ENCODE data around the gene INPP4A. TPM values are rescaled to one million over a fixed set of nuclear protein-coding genes. Genes with fewer than 3 reads are reported as not detected.
"Not testable (repeated sequence)": the region's sequence is repeated elsewhere in the genome, so short reads cannot be mapped to it uniquely, and the experiment has no call there.

INPP4A gene
- total and polyA plus RNA-seq, 2 experiments from 2014 or later: 7.9 to 13.1 TPM

DNA sequence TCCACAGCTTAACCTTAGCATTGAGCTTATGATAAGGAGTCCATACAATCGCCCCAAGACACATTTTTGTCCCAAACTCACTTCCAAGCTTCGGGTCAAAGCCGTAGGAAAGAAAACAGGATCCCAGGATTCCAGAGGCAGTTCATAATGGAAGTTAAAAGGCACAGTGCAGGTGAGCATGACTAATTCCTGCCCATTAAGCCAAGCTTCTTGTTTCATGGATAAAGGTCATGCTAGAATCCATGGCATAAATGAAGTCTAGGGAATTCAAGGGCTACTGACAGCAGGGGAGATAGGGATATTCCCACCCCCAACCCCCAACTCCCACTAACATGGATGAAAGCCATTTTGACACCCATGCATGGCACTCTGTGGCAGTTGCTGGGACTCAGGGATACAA, 10.2 kb upstream of the INPP4A start:
- no peak for TF ChIP-seq EZH2phosphoT487 (IDR thresholded peaks at IDR 0.05; ENCODE audit: low read depth, severe bottlenecking, unreplicated experiment)
- TF ChIP-seq EZH2 (IDR thresholded peaks at IDR 0.05; ENCODE audit: borderline replicate concordance): no peak
- TF ChIP-seq, protein P1, sequence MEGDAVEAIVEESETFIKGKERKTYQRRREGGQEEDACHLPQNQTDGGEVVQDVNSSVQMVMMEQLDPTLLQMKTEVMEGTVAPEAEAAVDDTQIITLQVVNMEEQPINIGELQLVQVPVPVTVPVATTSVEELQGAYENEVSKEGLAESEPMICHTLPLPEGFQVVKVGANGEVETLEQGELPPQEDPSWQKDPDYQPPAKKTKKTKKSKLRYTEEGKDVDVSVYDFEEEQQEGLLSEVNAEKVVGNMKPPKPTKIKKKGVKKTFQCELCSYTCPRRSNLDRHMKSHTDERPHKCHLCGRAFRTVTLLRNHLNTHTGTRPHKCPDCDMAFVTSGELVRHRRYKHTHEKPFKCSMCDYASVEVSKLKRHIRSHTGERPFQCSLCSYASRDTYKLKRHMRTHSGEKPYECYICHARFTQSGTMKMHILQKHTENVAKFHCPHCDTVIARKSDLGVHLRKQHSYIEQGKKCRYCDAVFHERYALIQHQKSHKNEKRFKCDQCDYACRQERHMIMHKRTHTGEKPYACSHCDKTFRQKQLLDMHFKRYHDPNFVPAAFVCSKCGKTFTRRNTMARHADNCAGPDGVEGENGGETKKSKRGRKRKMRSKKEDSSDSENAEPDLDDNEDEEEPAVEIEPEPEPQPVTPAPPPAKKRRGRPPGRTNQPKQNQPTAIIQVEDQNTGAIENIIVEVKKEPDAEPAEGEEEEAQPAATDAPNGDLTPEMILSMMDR (IDR thresholded peaks at IDR 0.05; ENCODE audit: poor library complexity): no peak
- H3K27me3 ChIP-seq: no peaks in the 10 kb centered on the region
- no peaks in the 10 kb centered on the region for H4K20me1 ChIP-seq (ENCODE audit: insufficient read depth, poor library complexity, severe bottlenecking)
- H3K4me1 ChIP-seq (ENCODE audit: insufficient read depth): no peaks in the 10 kb centered on the region
- no peak overlapping the region for H3K4me2 ChIP-seq
- DNase-seq (ENCODE audit: low spot score): no peak
- no peak overlapping the region for H2AFZ ChIP-seq
- WGBS (ENCODE audit: low lambda C conversion rate, missing lambda C conversion rate): 86% methylated on average over 3 of the region's 3 CpGs
- H3K4me3 ChIP-seq: no peak overlapping the region
- H3K9me2 ChIP-seq (replicated peaks; ENCODE audit: insufficient read depth): no peaks in the 10 kb centered on the region
- H3K9me3 ChIP-seq (ENCODE audit: low read depth): no peaks in the 10 kb centered on the region
- H3K27ac ChIP-seq: no peak overlapping the region
- no peaks in the 10 kb centered on the region for H3K79me2 ChIP-seq
- no peaks in the 10 kb centered on the region for H3K36me3 ChIP-seq (replicated peaks; ENCODE audit: insufficient read depth, low read depth)

DNA sequence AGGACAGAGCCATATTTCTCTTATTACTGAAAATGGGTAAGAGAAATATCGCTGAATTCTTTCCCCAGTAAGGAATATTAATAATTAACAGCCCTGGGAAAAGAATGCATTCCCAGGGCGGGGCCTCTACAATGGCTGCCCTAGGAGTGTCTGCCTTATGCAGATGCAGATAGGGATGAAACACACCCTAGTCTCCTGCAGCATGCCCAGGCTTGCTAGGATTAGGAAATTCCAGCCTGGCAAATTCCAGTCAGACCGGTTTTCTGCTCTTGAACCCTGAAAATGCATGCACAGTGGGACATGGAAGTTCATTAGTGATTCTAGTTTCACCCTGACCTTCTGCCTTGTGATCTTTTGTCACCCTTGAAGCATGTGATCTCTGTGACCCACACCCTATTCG, 9.0 kb upstream of the INPP4A start:
- not testable (repeated sequence) for H3K36me3 ChIP-seq (replicated peaks; ENCODE audit: insufficient read depth, low read depth); H3K27ac ChIP-seq; H2AFZ ChIP-seq; H3K4me3 ChIP-seq; H3K9me3 ChIP-seq (ENCODE audit: low read depth); H3K9me2 ChIP-seq (replicated peaks; ENCODE audit: insufficient read depth); H3K79me2 ChIP-seq; H3K27me3 ChIP-seq; DNase-seq (ENCODE audit: low spot score); H3K4me1 ChIP-seq (ENCODE audit: insufficient read depth); H3K4me2 ChIP-seq; H4K20me1 ChIP-seq (ENCODE audit: insufficient read depth, poor library complexity, severe bottlenecking)
- WGBS (ENCODE audit: low lambda C conversion rate, missing lambda C conversion rate): 89% methylated on average over 4 of the region's 4 CpGs

DNA sequence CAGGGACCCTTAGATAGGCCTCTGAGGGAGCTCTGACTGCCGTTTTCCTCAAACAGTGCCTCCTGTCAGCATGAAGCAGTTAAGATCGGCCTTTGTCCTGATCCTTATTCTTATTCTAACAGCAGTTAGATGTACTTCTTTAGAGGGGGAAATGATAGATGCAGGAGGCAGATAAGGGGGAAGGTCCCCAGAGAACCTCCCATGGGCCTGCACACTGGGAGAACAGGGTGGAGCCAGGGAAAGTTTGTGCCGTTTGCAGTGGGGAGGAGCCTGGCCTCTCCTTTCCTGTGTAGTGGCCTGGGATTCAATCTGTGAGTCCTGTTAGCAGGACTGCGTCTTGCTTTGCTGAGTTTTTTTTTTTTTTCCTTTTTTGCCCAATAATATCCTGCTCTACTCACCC, 7.9 kb upstream of the INPP4A start:
- Histone ChIP-seq H3K9me2 (replicated peaks; ENCODE audit: insufficient read depth) (no peaks in the 10 kb centered on the region), H4K20me1 (ENCODE audit: insufficient read depth, poor library complexity, severe bottlenecking) (no peaks in the 10 kb centered on the region), H3K79me2 (no peaks in the 10 kb centered on the region), H3K27ac (no peak overlapping the region), H3K36me3 (replicated peaks; ENCODE audit: insufficient read depth, low read depth) (no peaks in the 10 kb centered on the region), H3K9me3 (ENCODE audit: low read depth) (no peaks in the 10 kb centered on the region), H3K4me1 (ENCODE audit: insufficient read depth) (no peaks in the 10 kb centered on the region), H3K4me2 (no peak overlapping the region), H3K4me3 (no peak overlapping the region), H2AFZ (no peak overlapping the region), H3K27me3 (no peaks in the 10 kb centered on the region)
- TF ChIP-seq, protein P1 (IDR thresholded peaks at IDR 0.05; ENCODE audit: poor library complexity): no peak
- TF ChIP-seq EZH2 (IDR thresholded peaks at IDR 0.05; ENCODE audit: borderline replicate concordance): no peak
- TF ChIP-seq EZH2phosphoT487 (IDR thresholded peaks at IDR 0.05; ENCODE audit: low read depth, severe bottlenecking, unreplicated experiment): no peak
- DNase-seq (ENCODE audit: low spot score): no peak
- 73% methylated on average over 4 of the region's 4 CpGs for WGBS (ENCODE audit: low lambda C conversion rate, missing lambda C conversion rate)

DNA sequence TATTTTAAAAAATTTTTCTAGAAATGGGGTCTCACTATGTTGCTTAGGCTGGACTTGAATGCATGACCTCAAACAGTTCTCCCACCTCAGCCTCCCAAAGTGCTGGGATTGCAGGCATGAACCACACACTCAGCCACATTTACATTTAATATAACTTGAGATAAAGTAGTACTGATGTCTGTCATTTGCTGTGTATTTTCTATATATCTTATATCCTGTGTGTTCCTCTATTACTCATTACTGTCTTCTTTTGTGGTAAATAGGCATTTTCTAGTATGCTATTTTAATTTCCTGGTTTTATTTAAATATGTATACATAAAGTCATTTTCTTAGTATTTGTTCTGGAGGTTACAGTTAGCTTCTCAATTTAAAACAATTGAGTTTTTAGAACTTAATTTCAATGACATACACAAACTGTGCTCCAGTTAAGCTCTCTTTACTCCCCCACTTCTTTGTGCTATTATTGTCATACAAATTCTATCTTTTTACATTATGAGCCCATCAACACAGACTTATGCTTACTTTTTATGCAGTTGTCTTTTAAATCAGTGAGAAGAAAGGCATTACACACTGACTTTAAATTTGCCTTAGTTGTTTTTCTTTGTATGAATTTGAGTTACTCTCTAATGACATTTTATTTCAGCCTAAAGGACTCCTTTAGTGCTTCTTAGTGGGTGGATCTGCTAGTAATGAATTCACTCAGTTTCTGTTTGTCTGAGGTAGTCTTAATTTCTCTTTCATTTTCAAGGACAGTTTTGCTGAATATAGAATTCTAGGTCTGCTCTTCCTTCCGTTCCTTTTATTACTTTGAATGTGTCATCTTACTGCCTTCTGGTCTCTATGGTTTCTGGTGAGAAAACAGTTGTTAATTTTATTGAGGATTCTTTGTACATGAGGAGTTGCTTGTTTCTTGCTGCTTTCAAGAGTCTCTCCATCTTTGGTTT, 6.2 kb upstream of the INPP4A start:
- WGBS (ENCODE audit: low lambda C conversion rate, missing lambda C conversion rate): 84% methylated on average over 1 of the region's 1 CpG

More for the DNA sequence above, 6.2 kb upstream of the INPP4A start:
- H4K20me1 ChIP-seq (ENCODE audit: insufficient read depth, poor library complexity, severe bottlenecking): no peaks in the 10 kb centered on the region
- H3K4me2 ChIP-seq: no peak overlapping the region
- DNase-seq (ENCODE audit: low spot score): no peak
- H3K36me3 ChIP-seq (replicated peaks; ENCODE audit: insufficient read depth, low read depth): no peaks in the 10 kb centered on the region
- no peak overlapping the region for H3K27ac ChIP-seq
- H3K9me3 ChIP-seq (ENCODE audit: low read depth): no peaks in the 10 kb centered on the region
- TF ChIP-seq EZH2phosphoT487 (IDR thresholded peaks at IDR 0.05; ENCODE audit: low read depth, severe bottlenecking, unreplicated experiment): no peak
- TF ChIP-seq EZH2 (IDR thresholded peaks at IDR 0.05; ENCODE audit: borderline replicate concordance): no peak
- TF ChIP-seq, protein P1 (IDR thresholded peaks at IDR 0.05; ENCODE audit: poor library complexity): no peak
- no peak overlapping the region for H3K4me3 ChIP-seq
- no peak overlapping the region for H2AFZ ChIP-seq
- no peaks in the 10 kb centered on the region for H3K79me2 ChIP-seq
- H3K9me2 ChIP-seq (replicated peaks; ENCODE audit: insufficient read depth): no peaks in the 10 kb centered on the region
- no peaks in the 10 kb centered on the region for H3K27me3 ChIP-seq
- H3K4me1 ChIP-seq (ENCODE audit: insufficient read depth): peaks cover 11% of the 10 kb centered on the region

Measured in hepatocyte (in vitro differentiated cells).